ENCODE measurements around the gene RAPGEF1.
A peak's percentile ranks its signal among the peaks of the same experiment; 100 is the strongest.

RAPGEF1 gene

DNA sequence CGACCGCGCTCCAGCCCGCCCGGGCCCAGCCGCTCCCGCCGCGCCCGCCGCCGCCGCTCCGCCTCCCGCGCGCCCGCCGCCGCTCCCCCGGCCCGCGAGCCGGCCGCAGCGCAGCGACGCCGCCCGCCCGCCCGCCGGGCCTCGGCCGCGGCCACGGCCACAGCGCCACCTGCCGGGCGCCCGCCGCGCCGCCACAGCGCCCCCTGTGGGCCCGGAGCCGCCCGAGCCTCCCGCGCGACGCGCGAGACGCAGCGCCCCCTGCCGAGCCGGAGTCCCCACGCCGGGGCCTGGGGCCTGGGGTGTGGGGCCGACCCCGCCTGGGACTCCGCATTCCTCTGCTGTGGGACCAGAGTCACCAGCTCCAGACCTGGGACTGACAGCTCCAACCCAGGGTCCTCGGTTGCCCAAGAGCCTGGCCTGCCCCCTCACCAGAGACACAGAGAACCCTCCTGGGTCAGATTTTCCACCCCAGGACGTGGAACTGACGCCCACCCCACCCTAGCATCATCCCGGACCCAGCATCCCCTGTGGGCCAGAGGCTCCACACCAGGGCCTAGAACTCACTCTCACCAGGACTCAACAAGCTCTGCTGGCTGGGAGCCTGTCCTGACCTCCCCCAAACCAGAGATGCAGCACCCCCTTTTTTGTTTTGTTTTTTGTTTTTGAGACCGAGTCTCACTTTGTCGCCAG is at the start of gene RAPGEF1:
TSS of gene RAPGEF1 (minus strand) at position 118 of the 690 bp plus-strand sequence. CDS start 246 bp downstream, outside the sequence.
- DNase-seq (ENCODE audit: insufficient read length, low spot score) = peak; percentile 9
- no peak for TF ChIP-seq POLR2A (IDR thresholded peaks at IDR 0.05; ENCODE audit: low read depth, low read length)
- no peak for FAIRE-seq

DNA sequence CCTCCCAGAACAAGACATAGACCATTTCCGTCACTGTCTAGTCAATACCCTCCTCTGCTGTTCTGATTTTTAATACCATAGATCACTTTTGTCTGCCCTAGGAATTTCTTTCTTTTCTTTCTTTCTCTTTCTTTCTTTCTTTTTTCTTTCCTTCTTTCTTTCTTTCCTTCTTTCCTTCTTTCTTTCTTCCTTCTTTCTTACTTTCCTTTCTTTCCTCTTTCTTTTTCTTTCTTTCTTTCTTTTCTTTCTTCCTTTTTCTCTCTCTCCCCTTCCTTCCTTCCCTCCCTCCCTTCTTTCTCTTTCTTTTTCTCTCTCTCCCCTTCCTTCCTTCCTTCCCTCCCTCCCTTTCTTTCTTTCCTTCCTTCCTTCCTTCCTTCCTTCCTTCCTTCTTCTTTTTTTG is 49.0 kb upstream of the RAPGEF1 start:
- TF ChIP-seq POLR2A (IDR thresholded peaks at IDR 0.05; ENCODE audit: low read depth, low read length) = no peak
- no peak for DNase-seq (ENCODE audit: insufficient read length, low spot score)
- FAIRE-seq = no peak

DNA sequence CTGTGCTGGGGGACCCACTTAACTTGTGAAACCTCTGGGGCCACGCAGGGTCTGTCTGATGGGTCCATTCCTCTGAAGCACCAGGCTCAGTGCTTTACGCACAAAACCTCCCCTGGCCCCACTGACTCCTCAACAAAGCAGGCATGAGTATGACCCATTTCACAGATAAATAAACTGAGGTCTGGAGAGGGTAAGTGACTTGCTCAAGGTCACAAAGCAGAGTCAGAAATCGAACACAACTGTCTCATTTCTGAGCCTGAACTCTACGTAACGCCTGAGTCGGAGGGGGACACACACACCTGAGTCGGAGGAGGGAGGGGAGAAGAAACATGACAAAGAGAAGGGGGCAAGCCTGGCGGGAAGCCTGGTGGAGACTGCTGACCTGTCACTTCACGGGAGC is 48.0 kb upstream of the RAPGEF1 start:
- no peak for FAIRE-seq
- no peak for DNase-seq (ENCODE audit: insufficient read length, low spot score)
- TF ChIP-seq POLR2A (IDR thresholded peaks at IDR 0.05; ENCODE audit: low read depth, low read length) = no peak

- DNase-seq (ENCODE audit: insufficient read length, low spot score) (no peak), FAIRE-seq (no peak)
- no peak for TF ChIP-seq POLR2A (IDR thresholded peaks at IDR 0.05; ENCODE audit: low read depth, low read length)
Observed at GRCh38 chr9:131784748-131785501, 45.0 kb upstream of the RAPGEF1 start.

DNA sequence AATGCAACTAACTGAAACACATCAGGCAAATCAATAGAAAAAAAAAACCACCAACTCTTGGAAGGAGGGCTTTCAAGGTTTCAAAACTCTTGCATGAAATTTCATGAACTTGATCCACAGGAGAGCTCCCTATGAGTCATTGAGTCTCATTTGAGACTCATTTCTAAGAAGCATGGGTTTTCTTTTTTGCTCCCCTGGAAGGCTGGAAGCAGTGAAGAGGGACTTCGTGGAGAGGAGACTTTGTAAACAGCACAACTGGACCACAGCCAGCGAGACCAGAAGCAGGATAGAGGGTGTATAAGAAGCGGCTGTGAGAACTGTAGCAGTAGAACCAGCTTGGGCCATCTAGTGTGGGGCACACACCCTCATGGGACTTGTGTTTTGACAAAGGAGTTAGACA is 41.2 kb upstream of the RAPGEF1 start:
- DNase-seq (ENCODE audit: insufficient read length, low spot score) (no peak), FAIRE-seq (no peak)
- TF ChIP-seq POLR2A (IDR thresholded peaks at IDR 0.05; ENCODE audit: low read depth, low read length) = no peak

DNA sequence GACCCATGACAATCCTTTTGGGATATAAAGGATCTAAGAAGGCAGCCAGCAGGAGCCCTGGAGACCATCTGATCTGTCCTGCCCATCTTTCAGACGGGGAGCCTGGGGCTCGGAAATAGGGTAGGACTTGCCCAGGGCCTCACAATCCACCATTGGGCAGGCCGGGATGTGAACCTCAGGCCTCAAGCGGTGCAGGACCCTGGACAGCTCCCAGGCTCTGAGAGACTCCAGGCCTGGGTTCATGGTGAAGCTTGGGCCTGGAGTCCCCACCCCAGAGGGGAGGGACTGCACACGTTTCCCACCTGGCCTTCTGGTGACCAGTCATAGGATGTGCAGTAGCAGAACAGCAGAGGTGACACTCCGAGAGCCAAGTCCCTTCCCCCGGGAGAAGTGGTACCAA is 36.6 kb upstream of the RAPGEF1 start:
- DNase-seq (ENCODE audit: insufficient read length, low spot score) (no peak), FAIRE-seq (no peak)
- TF ChIP-seq POLR2A (IDR thresholded peaks at IDR 0.05; ENCODE audit: low read depth, low read length) = no peak

- no peak for DNase-seq (ENCODE audit: insufficient read length, low spot score)
- FAIRE-seq = no peak
- no peak for TF ChIP-seq POLR2A (IDR thresholded peaks at IDR 0.05; ENCODE audit: low read depth, low read length)
Observed at GRCh38 chr9:131776036-131776435, 36.2 kb upstream of the RAPGEF1 start.

- no peak for FAIRE-seq
Observed at GRCh38 chr9:131774636-131775035, 34.8 kb upstream of the RAPGEF1 start.

GRCh38 chr9:131773911-131774379 is 34.1 kb upstream of the RAPGEF1 start:
- FAIRE-seq (no peak), DNase-seq (ENCODE audit: insufficient read length, low spot score) (no peak)
- TF ChIP-seq POLR2A (IDR thresholded peaks at IDR 0.05; ENCODE audit: low read depth, low read length) = no peak

More at GRCh38 chr9:131774636-131775035, 34.8 kb upstream of the RAPGEF1 start:
- no peak for TF ChIP-seq POLR2A (IDR thresholded peaks at IDR 0.05; ENCODE audit: low read depth, low read length)
- DNase-seq (ENCODE audit: insufficient read length, low spot score) = no peak

DNA sequence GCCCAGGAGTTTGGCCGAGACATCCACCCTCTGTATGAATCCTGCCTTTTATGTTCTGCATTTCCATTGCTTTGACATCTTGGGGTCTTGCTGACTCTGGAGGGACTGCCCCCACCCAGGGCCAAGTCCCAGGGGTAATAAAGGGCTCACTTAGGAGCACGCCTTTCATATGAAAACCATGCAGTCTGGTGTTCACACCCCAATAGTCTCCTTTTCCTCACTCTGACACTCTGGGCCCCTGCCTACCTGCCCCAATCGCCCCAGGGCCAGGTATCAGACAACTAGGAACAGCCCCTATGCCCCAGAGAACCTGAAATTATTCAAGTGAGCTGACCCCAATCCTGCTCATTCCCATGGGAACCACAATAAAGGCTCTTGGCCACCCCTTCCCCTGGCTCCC is 33.1 kb upstream of the RAPGEF1 start:
- DNase-seq (ENCODE audit: insufficient read length, low spot score) (no peak), FAIRE-seq (no peak)
- TF ChIP-seq POLR2A (IDR thresholded peaks at IDR 0.05; ENCODE audit: low read depth, low read length) = no peak

DNA sequence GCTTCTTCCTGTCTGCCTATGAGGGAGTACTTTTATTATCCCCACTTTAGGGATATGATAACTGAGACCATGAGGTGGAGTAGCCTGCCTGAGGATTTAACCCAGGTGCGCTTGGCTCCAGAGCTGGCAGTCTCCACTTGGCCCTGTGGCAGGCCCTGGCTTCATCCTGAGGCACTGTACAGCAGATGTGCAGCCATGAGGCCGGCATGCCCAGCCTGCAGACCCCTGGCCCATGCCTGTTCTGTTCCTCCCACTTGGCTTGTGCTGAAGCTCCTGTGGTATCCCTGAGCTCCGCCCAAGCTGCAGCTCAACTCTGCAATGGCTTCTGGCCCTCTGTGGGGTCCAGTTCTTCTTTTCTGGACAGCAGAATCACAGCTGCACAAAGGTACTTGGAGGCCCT is 31.8 kb upstream of the RAPGEF1 start:
- FAIRE-seq = no peak
- no peak for DNase-seq (ENCODE audit: insufficient read length, low spot score)
- no peak for TF ChIP-seq POLR2A (IDR thresholded peaks at IDR 0.05; ENCODE audit: low read depth, low read length)

- FAIRE-seq (no peak), DNase-seq (ENCODE audit: insufficient read length, low spot score) (no peak)
- TF ChIP-seq POLR2A (IDR thresholded peaks at IDR 0.05; ENCODE audit: low read depth, low read length) = no peak
Observed at GRCh38 chr9:131769361-131769760, 29.5 kb upstream of the RAPGEF1 start.

DNA sequence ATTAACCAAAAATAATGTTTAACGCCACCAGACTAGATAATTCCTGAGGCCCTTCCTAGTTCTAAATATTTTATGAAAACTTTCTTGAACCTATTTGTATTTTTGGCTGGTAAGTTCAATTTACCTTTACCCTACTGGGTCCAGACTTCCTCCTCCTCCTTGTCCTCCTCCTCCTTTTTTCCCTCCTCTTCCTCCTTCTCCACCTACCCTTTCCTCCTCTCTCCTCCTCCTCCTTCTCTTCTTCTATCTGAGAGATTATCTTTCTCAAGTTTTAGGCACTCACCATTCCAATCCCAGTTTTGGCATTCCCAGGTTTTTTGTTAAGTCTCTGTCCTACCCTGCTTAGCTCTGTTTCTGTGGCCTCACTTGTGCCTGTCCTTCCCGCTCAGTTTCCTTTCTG is 24.7 kb upstream of the RAPGEF1 start:
- no peak for FAIRE-seq

GRCh38 chr9:131762356-131762932 is 22.6 kb upstream of the RAPGEF1 start:
- DNase-seq (ENCODE audit: insufficient read length, low spot score) (no peak), FAIRE-seq (no peak)
- no peak for TF ChIP-seq POLR2A (IDR thresholded peaks at IDR 0.05; ENCODE audit: low read depth, low read length)

More for the DNA sequence above, 24.7 kb upstream of the RAPGEF1 start:
- no peak for TF ChIP-seq POLR2A (IDR thresholded peaks at IDR 0.05; ENCODE audit: low read depth, low read length)
- DNase-seq (ENCODE audit: insufficient read length, low spot score) = no peak
